CD4-positive, alpha-beta T cell treated with Interleukin-1 beta for 1 hour (primary cell): ENCODE results near the gene DNAJC2.
"Not testable (repeated sequence)": the region's sequence is repeated elsewhere in the genome, so short reads cannot be mapped to it uniquely, and the experiment has no call there.

Experiments used
- DNase-seq, 2 donors: peaks; one replicate each; pipeline ENCODE4 v3.0.0-alpha.2; 2020 to 2022

DNAJC2 gene

GRCh38 chr7:103264054-103264453 is 80.5 kb downstream of the DNAJC2 start:
- DNase-seq, result not testable (repeated sequence)
